K562 (cell line): ENCODE data around the gene CALML4. TPM values are rescaled to one million over a fixed set of nuclear protein-coding genes. Genes with fewer than 3 reads are reported as not detected.

Experiments used
- ATAC-seq: fragments of 200-7000 bp; cut with Tn5 transposase; 3 replicates; pipeline ENCODE4 v1.9.1; 2020; ENCODE audit warnings: moderate library complexity
- BruUV-seq: library from RNA; stranded (reverse); fragments of 400-500 nt; replicated peaks from 2 replicates; lab custom pipeline; 2021; lab: Mats Ljungman, UMichigan
- CTCF ChIA-PET: fragments of 300-600 bp; formaldehyde crosslinking; extraction: SDS; loops from one replicate; lab custom pipeline; 2021; ENCODE audit warnings: low intra/inter-chr PET ratio; lab: Yijun Ruan, JAX
- POLR2A ChIA-PET: fragments of 300-600, 350-650 bp; sonication (Branson Sonifier 250); formaldehyde crosslinking; extraction: SDS; loops from one replicate; lab custom pipeline; 2021; ENCODE audit warnings: antibody characterized with exemption, inconsistent platforms; lab: Yijun Ruan, JAX
- DNase-seq, 4 experiments: peaks; one replicate each; pipeline versions ENCODE4 v3.0.0 to v3.0.0-alpha.2; 2011 to 2018; ENCODE audit warnings: low spot score in 3 of 4, mixed read lengths in 3 of 4; ENCODE audit errors: extremely low read depth in 1 of 4
- FAIRE-seq: peaks from 2 replicates; lab custom pipeline; 2011; peaks lifted over from hg19 to GRCh38; lab: Jason Lieb, UNC
- H2AFZ ChIP-seq: 2 replicates; pipeline ENCODE4 v1.6.0; 2011; ENCODE audit warnings: low read depth, low read length, control low read depth, inconsistent platforms
- H3K27ac ChIP-seq: fragments of 200-600 bp; 3 replicates; pipeline ENCODE4 v1.8.0; 2011; ENCODE audit warnings: low read depth, mild to moderate bottlenecking, control low read depth, inconsistent platforms, low read length, moderate library complexity, mixed read lengths; ENCODE audit errors: extremely low read depth
- H3K27me3 ChIP-seq, 2 experiments: fragments of 300-600 bp in 1 of 2; 2 replicates in 1 of 2; 3 replicates in 1 of 2; pipeline versions ENCODE4 v1.6.0 to v1.8.0; 2011; ENCODE audit warnings: inconsistent platforms in 2 of 2, low read length in 2 of 2, mild to moderate bottlenecking in 1 of 2, mixed read lengths in 1 of 2, moderate library complexity in 1 of 2; ENCODE audit not compliant: control insufficient read depth in 2 of 2, insufficient read depth in 2 of 2
- H3K36me3 ChIP-seq: fragments of 300-600 bp; 3 replicates; pipeline ENCODE4 v1.8.0; 2011; ENCODE audit warnings: mild to moderate bottlenecking, low read length, inconsistent platforms; ENCODE audit not compliant: control insufficient read depth, insufficient read depth
- H3K4me1 ChIP-seq, 2 experiments: fragments of 200-600 bp in 1 of 2; replicated peaks in 1 of 2; 2 replicates in 1 of 2; 3 replicates in 1 of 2; pipeline versions ENCODE4 v1.5.1 to v1.8.0; 2011; ENCODE audit warnings: inconsistent platforms in 2 of 2, low read length in 2 of 2, mild to moderate bottlenecking in 1 of 2, mixed read lengths in 1 of 2, moderate library complexity in 1 of 2; ENCODE audit not compliant: control insufficient read depth in 2 of 2, insufficient read depth in 2 of 2
- H3K4me2 ChIP-seq: 2 replicates; pipeline ENCODE4 v1.6.1; 2011; ENCODE audit warnings: low read length, control low read depth, inconsistent platforms, mixed read lengths; ENCODE audit not compliant: insufficient read depth
- H3K4me3 ChIP-seq: fragments of 200-600 bp; sonication (generic), shearing (Covaris generic); 2 replicates; pipeline ENCODE4 v1.5.1; 2016; ENCODE audit warnings: control low read depth, inconsistent platforms
- H3K79me2 ChIP-seq: fragments of 200-600 bp; 3 replicates; pipeline ENCODE4 v1.8.0; 2011; ENCODE audit warnings: low read length, inconsistent platforms; ENCODE audit not compliant: control insufficient read depth, insufficient read depth
- H3K9ac ChIP-seq, 2 experiments: 2 replicates each; pipeline versions ENCODE4 v1.6.0 to v1.6.1; 2011; ENCODE audit warnings: low read depth in 2 of 2, low read length in 2 of 2, control low read depth in 1 of 2, inconsistent platforms in 1 of 2, mild to moderate bottlenecking in 1 of 2, mixed read lengths in 1 of 2; ENCODE audit not compliant: insufficient read depth in 1 of 2
- H3K9me1 ChIP-seq: one replicate; pipeline ENCODE4 v1.6.0; 2011; ENCODE audit warnings: inconsistent platforms, mild to moderate bottlenecking, low read length, moderate library complexity; ENCODE audit not compliant: control insufficient read depth, insufficient read depth
- H3K9me3 ChIP-seq: replicated peaks from 2 replicates; pipeline ENCODE4 v1.5.1; 2011; ENCODE audit warnings: low read depth, low read length, inconsistent platforms; ENCODE audit not compliant: control insufficient read depth, insufficient read depth
- H4K20me1 ChIP-seq: replicated peaks from 2 replicates; pipeline ENCODE4 v1.6.1; 2011; ENCODE audit warnings: low read length, inconsistent platforms, mixed read lengths; ENCODE audit not compliant: control insufficient read depth, insufficient read depth
- MAFK ChIP-seq: IDR thresholded peaks from 2 replicates; pipeline ENCODE4 v1.6.1; 2011; ENCODE audit warnings: low read length, improper control_type of control experiment
- POLR2G ChIP-seq: fragments of 200-400 bp; formaldehyde crosslinking; IDR thresholded peaks from 2 replicates; pipeline ENCODE4 v1.6.1; 2017; ENCODE audit warnings: low read depth, mild to moderate bottlenecking, antibody characterized with exemption, low read length, moderate library complexity
- RBFOX2 ChIP-seq: fragments of 200-400 bp; formaldehyde crosslinking; IDR thresholded peaks from 2 replicates; pipeline ENCODE4 v1.6.1; 2017; ENCODE audit warnings: low read depth, mild to moderate bottlenecking, low read length, moderate library complexity
- RBM15 ChIP-seq: fragments of 200-400 bp; formaldehyde crosslinking; IDR thresholded peaks from 2 replicates; pipeline ENCODE4 v1.6.1; 2018; ENCODE audit warnings: mild to moderate bottlenecking, low read length, moderate library complexity; ENCODE audit not compliant: insufficient read depth
- WGBS: fragments of 100-300 bp; shearing (Covaris generic); methylation state at CpG from one replicate; pipeline ENCODE4 v1.1.6; 2016; ENCODE audit warnings: low coverage, mixed read lengths; ENCODE audit not compliant: insufficient coverage; ENCODE audit errors: missing lambda C conversion rate; 5-methylcytosine and 5-hydroxymethylcytosine counted together
- in situ Hi-C: fragments of 300-500 bp; cut with MboI; formaldehyde crosslinking; loops from 4 replicates; pipeline ENCODE4 v1.15.0; 2018; ENCODE audit warnings: inconsistent platforms, mixed read lengths
- intact Hi-C: fragments of 100-400 bp; cut with micrococcal nuclease; formaldehyde crosslinking; loops from 2 replicates; pipeline ENCODE4 v1.14.2; 2022
- polyA plus RNA-seq, 8 experiments: library from polyadenylated mRNA; depleted of rRNA in 4 of 8; stranded (reverse) in 5 of 8; unstranded in 3 of 8; fragments of >200 nt; fragmentation: Nextera tagmentation in 2 of 8; fragmentation: Illumina TruSeq in 1 of 8; extraction: Ambion mirVana in 2 of 8; extraction: Trizol in 1 of 8; gene quantifications; 2 replicates each; pipeline versions ENCODE4 v1.2.1 to v1.2.3, GENCODE V29; 2011 to 2014; ENCODE audit warnings: inconsistent platforms in 1 of 8, missing spikeins in 1 of 8
- total RNA-seq, 7 experiments: library from RNA; depleted of rRNA in 6 of 7; stranded (reverse); fragments of >200 nt in 6 of 7; fragmentation: Illumina TruSeq in 2 of 7; extraction: Trizol in 2 of 7; gene quantifications; 2 replicates each; pipeline versions ENCODE4 v1.2.1 to v1.2.3, GENCODE V29; 2011 to 2021; ENCODE audit warnings: low replicate concordance in 1 of 7

Gene CALML4
- total and polyA plus RNA-seq, 9 of the 15 experiments (the other 6 are each of a cell fraction or from before 2014, with no cell fraction given) = 2.8 to 30.6 (median 15.5) TPM

GRCh38 chr15:68205558-68205944 lies 419 bp upstream of the CALML4 start:
- H3K4me3 ChIP-seq = peak overlapping the region; percentile 27; the same call in 1 of the 2 replicates

GRCh38 chr15:68204361-68204760 lies 771 bp downstream of the CALML4 start:
- 95% methylated on average over 7 of the region's 7 CpGs for WGBS
- no peaks in the 10 kb centered on the region for H3K27me3 ChIP-seq

More at GRCh38 chr15:68205558-68205944, 419 bp upstream of the CALML4 start:
- POLR2A ChIA-PET = interaction anchor here (0.6 to 1.3 kb wide), 6 partner anchors 10 to 312 kb away, joined by 3 to 4 read pairs (median 3); no protein-coding TSS in a partner anchor
- TF ChIP-seq RBM15 = no peak
- peak; percentile 35; the same call in 1 of the 2 replicates for TF ChIP-seq RBFOX2
- FAIRE-seq (no peak), DNase-seq (no peak), ATAC-seq (no peak)
- Histone ChIP-seq H3K9me1 (no peaks in the 10 kb centered on the region), H4K20me1 (0 out of 2 replicates have a peak, but pooled peaks cover 7% of the 10 kb centered on the region), H3K27me3 (no peaks in the 10 kb centered on the region), H3K9me3 (no peaks in the 10 kb centered on the region), H3K9ac (peak overlapping the region; percentile 49 to 88), H2AFZ (peak overlapping the region; percentile 32; the same call in 1 of the 2 replicates), H3K4me2 (peak overlapping the region; percentile 65), H3K36me3 (peaks cover 59% of the 10 kb centered on the region; the same call in 2 of the 3 replicates), H3K27ac (peak overlapping the region; percentile 75), H3K79me2 (peaks cover 36% of the 10 kb centered on the region), H3K4me1 (peaks cover 14 to 40% of the 10 kb centered on the region in 2 experiments)
- CTCF ChIA-PET = no interaction called here
- in situ Hi-C loops = no loop called here
- no TSS peak for BruUV-seq
- whole genome bisulfite sequencing = 77% methylated on average over 11 of the region's 13 CpGs
- intact Hi-C loops = no loop called here

More at GRCh38 chr15:68204361-68204760, 771 bp downstream of the CALML4 start:
- ChIA-PET POLR2A (no interaction called here), CTCF (no interaction called here)
- DNase-seq (no peak), FAIRE-seq (no peak), ATAC-seq (no peak)
- H3K9me1 ChIP-seq = no peaks in the 10 kb centered on the region
- H3K27ac ChIP-seq = no peak overlapping the region
- 0 out of 2 replicates have a peak, but pooled peaks cover 7% of the 10 kb centered on the region for H4K20me1 ChIP-seq
- no peak overlapping the region for H3K4me2 ChIP-seq
- peak overlapping the region in 1 of 2 experiments; percentile 79; a peak in 2 of 4 replicates for H3K9ac ChIP-seq
- H3K9me3 ChIP-seq = no peaks in the 10 kb centered on the region
- TF ChIP-seq MAFK = no peak
- TF ChIP-seq POLR2G = peak; percentile 27; the same call in 1 of the 2 replicates
- no peak overlapping the region for H3K4me3 ChIP-seq
- no peak overlapping the region for H2AFZ ChIP-seq
- in situ Hi-C loops (no loop called here), intact Hi-C loops (no loop called here)
- no TSS peak for BruUV-seq
- peaks cover 14 to 37% of the 10 kb centered on the region in 2 experiments for H3K4me1 ChIP-seq
- peaks cover 31% of the 10 kb centered on the region for H3K79me2 ChIP-seq
- H3K36me3 ChIP-seq = peaks cover 48% of the 10 kb centered on the region; the same call in 1 of the 3 replicates
